HepG2 (cell line): ENCODE data around the gene TMEM114. TPM values are rescaled to one million over a fixed set of nuclear protein-coding genes. Genes with fewer than 3 reads are reported as not detected.

Experiments
- CEBPB ChIP-seq: IDR thresholded peaks from 2 replicates; pipeline ENCODE4 v1.6.1; 2011; ENCODE audit warnings: low read depth, low read length, improper control_type of control experiment, borderline replicate concordance
- CHCHD3 ChIP-seq: sonication (generic); formaldehyde crosslinking; IDR thresholded peaks from 2 replicates; pipeline ENCODE4 v1.8.0; 2022; ENCODE audit warnings: mild to moderate bottlenecking, missing genetic modification reagents, moderate library complexity
- EEA1 ChIP-seq: sonication (generic); formaldehyde crosslinking; IDR thresholded peaks from 2 replicates; pipeline ENCODE4 v1.5.1; 2020; ENCODE audit warnings: mild to moderate bottlenecking, missing genetic modification reagents, borderline replicate concordance
- ELF3 ChIP-seq: IDR thresholded peaks from 2 replicates; pipeline ENCODE4 v1.6.1; 2016; ENCODE audit warnings: missing genetic modification reagents, missing compliant biosample characterization
- FOXA3 ChIP-seq: IDR thresholded peaks from 2 replicates; pipeline ENCODE4 v1.6.1; 2016; ENCODE audit warnings: missing genetic modification reagents, missing compliant biosample characterization
- MBD4 ChIP-seq: IDR thresholded peaks from 2 replicates; pipeline ENCODE4 v1.6.1; 2012; ENCODE audit warnings: low read length, inconsistent platforms, borderline replicate concordance
- PTBP1 ChIP-seq: fragments of 200-400 bp; formaldehyde crosslinking; IDR thresholded peaks from 2 replicates; pipeline ENCODE4 v1.6.1; 2018; ENCODE audit warnings: low read length, low read depth; ENCODE audit not compliant: poor library complexity, severe bottlenecking
- SAP130 ChIP-seq: IDR thresholded peaks from 2 replicates; pipeline ENCODE4 v1.6.1; 2016; ENCODE audit warnings: low read depth
- TBX3 ChIP-seq: fragments of 450-650 bp; IDR thresholded peaks from 2 replicates; pipeline ENCODE4 v1.6.1; 2017; ENCODE audit warnings: antibody characterized with exemption, mild to moderate bottlenecking, inconsistent platforms, borderline replicate concordance
- polyA plus RNA-seq, 8 experiments: library from polyadenylated mRNA; depleted of rRNA in 3 of 8; stranded (reverse) in 7 of 8; unstranded in 1 of 8; fragments of >200 nt; fragmentation: Illumina TruSeq in 4 of 8; extraction: Trizol in 4 of 8; gene quantifications; 2 replicates each; pipeline versions ENCODE4 v1.2.1 to v1.2.3, GENCODE V29; 2011 to 2016; ENCODE audit warnings: low read depth in 4 of 8, missing spikeins in 1 of 8, mixed read lengths in 1 of 8; ENCODE audit not compliant: insufficient read depth in 1 of 8
- total RNA-seq, 5 experiments: library from RNA; depleted of rRNA; stranded (reverse); fragments of >200 nt; fragmentation: Illumina TruSeq; extraction: Trizol; gene quantifications; 2 replicates each; pipeline ENCODE4 v1.2.3, GENCODE V29; 2016; ENCODE audit warnings: low read depth in 1 of 5
- TF ChIP-seq, protein P1 (sequence below): sonication (generic); formaldehyde crosslinking; IDR thresholded peaks from 2 replicates; pipeline ENCODE4 v1.4.0; 2020; ENCODE audit warnings: missing genetic modification reagents
- TF ChIP-seq, protein P2 (sequence below): sonication (generic); formaldehyde crosslinking; IDR thresholded peaks from 2 replicates; pipeline ENCODE4 v1.9.0; 2022; ENCODE audit warnings: missing genetic modification reagents, mild to moderate bottlenecking, borderline replicate concordance
- TF ChIP-seq, protein P3 (sequence below): sonication (generic); formaldehyde crosslinking; IDR thresholded peaks from 2 replicates; pipeline ENCODE4 v1.4.0; 2020; ENCODE audit warnings: mild to moderate bottlenecking, missing genetic modification reagents
- TF ChIP-seq, protein P4 (sequence below): IDR thresholded peaks from 2 replicates; pipeline ENCODE4 v1.6.1; 2016; ENCODE audit warnings: low read depth
- TF ChIP-seq, protein P5 (sequence below): sonication (generic); formaldehyde crosslinking; IDR thresholded peaks from 2 replicates; pipeline ENCODE4 v1.4.0; 2020; ENCODE audit warnings: missing genetic modification reagents, borderline replicate concordance
- TF ChIP-seq, protein P6 (sequence below): sonication (generic); formaldehyde crosslinking; IDR thresholded peaks from 2 replicates; pipeline ENCODE4 v1.4.0; 2020; ENCODE audit warnings: missing genetic modification reagents, mild to moderate bottlenecking, borderline replicate concordance

The TMEM114 gene
- total and polyA plus RNA-seq, 2 of the 13 experiments (the other 11 are each of a cell fraction or from before 2014, with no cell fraction given), result not detected

DNA sequence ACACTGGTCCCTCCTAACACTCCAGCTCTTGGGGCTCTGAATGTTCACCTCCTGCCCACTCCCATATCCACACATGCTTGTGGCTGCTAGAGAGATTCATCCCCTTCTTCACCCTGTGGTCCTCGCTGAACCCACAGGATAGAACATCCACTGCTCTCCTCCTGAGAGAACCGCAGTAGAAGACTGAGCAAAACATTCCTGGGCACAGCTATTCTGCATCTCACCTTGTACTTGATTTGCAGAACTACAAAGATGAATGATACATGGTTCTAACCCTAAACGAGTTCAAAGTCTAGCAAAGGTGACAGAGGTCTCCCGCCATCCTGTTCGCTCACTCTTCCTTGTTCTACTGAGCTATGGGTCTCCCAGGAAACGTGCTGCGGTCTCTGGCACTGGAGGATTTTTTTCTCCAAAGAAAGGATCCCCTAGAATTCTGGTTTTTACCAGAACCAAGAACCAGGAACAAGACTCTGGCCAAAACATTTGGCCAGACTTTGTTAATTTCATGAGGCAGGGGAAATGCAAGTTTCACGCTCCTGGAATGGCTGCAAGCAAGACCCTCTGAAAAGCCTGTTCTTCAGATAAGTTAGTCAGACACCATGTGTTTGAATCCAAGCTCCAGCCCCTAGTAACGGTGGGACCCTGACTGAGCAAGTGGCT lies 39.5 kb downstream of the TMEM114 start (continued):
- TF ChIP-seq, protein P1, sequence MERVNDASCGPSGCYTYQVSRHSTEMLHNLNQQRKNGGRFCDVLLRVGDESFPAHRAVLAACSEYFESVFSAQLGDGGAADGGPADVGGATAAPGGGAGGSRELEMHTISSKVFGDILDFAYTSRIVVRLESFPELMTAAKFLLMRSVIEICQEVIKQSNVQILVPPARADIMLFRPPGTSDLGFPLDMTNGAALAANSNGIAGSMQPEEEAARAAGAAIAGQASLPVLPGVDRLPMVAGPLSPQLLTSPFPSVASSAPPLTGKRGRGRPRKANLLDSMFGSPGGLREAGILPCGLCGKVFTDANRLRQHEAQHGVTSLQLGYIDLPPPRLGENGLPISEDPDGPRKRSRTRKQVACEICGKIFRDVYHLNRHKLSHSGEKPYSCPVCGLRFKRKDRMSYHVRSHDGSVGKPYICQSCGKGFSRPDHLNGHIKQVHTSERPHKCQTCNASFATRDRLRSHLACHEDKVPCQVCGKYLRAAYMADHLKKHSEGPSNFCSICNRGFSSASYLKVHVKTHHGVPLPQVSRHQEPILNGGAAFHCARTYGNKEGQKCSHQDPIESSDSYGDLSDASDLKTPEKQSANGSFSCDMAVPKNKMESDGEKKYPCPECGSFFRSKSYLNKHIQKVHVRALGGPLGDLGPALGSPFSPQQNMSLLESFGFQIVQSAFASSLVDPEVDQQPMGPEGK (CRISPR knock-in tag), result 0 out of 2 replicates have a peak, but pooled peaks have one; percentile 8
- TF ChIP-seq, protein P2, sequence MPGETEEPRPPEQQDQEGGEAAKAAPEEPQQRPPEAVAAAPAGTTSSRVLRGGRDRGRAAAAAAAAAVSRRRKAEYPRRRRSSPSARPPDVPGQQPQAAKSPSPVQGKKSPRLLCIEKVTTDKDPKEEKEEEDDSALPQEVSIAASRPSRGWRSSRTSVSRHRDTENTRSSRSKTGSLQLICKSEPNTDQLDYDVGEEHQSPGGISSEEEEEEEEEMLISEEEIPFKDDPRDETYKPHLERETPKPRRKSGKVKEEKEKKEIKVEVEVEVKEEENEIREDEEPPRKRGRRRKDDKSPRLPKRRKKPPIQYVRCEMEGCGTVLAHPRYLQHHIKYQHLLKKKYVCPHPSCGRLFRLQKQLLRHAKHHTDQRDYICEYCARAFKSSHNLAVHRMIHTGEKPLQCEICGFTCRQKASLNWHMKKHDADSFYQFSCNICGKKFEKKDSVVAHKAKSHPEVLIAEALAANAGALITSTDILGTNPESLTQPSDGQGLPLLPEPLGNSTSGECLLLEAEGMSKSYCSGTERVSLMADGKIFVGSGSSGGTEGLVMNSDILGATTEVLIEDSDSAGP (CRISPR knock-in tag), result no peak
- TF ChIP-seq CHCHD3 (peak; percentile 74; the same call in 1 of the 2 replicates), PTBP1 (no peak), ELF3 (peak; percentile 96), TBX3 (no peak), EEA1 (CRISPR knock-in tag) (peak; percentile 61; the same call in 1 of the 2 replicates), CEBPB (no peak), SAP130 (peak; percentile 50; the same call in 1 of the 2 replicates), MBD4 (no peak), FOXA3 (CRISPR knock-in tag) (peak; percentile 66)
- TF ChIP-seq, protein P3, sequence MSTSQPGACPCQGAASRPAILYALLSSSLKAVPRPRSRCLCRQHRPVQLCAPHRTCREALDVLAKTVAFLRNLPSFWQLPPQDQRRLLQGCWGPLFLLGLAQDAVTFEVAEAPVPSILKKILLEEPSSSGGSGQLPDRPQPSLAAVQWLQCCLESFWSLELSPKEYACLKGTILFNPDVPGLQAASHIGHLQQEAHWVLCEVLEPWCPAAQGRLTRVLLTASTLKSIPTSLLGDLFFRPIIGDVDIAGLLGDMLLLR (CRISPR knock-in tag), result 0 out of 2 replicates have a peak, but pooled peaks have one; percentile 14
- TF ChIP-seq, protein P4, sequence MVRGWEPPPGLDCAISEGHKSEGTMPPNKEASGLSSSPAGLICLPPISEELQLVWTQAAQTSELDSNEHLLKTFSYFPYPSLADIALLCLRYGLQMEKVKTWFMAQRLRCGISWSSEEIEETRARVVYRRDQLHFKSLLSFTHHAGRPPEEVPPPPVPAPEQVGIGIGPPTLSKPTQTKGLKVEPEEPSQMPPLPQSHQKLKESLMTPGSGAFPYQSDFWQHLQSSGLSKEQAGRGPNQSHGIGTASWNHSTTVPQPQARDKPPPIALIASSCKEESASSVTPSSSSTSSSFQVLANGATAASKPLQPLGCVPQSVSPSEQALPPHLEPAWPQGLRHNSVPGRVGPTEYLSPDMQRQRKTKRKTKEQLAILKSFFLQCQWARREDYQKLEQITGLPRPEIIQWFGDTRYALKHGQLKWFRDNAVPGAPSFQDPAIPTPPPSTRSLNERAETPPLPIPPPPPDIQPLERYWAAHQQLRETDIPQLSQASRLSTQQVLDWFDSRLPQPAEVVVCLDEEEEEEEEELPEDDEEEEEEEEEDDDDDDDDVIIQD (CRISPR knock-in tag), result peak; percentile 57
- TF ChIP-seq, protein P5, sequence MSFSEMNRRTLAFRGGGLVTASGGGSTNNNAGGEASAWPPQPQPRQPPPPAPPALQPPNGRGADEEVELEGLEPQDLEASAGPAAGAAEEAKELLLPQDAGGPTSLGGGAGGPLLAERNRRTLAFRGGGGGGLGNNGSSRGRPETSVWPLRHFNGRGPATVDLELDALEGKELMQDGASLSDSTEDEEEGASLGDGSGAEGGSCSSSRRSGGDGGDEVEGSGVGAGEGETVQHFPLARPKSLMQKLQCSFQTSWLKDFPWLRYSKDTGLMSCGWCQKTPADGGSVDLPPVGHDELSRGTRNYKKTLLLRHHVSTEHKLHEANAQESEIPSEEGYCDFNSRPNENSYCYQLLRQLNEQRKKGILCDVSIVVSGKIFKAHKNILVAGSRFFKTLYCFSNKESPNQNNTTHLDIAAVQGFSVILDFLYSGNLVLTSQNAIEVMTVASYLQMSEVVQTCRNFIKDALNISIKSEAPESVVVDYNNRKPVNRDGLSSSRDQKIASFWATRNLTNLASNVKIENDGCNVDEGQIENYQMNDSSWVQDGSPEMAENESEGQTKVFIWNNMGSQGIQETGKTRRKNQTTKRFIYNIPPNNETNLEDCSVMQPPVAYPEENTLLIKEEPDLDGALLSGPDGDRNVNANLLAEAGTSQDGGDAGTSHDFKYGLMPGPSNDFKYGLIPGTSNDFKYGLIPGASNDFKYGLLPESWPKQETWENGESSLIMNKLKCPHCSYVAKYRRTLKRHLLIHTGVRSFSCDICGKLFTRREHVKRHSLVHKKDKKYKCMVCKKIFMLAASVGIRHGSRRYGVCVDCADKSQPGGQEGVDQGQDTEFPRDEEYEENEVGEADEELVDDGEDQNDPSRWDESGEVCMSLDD (CRISPR knock-in tag), result 0 out of 2 replicates have a peak, but pooled peaks have one; percentile 19
- TF ChIP-seq, protein P6, sequence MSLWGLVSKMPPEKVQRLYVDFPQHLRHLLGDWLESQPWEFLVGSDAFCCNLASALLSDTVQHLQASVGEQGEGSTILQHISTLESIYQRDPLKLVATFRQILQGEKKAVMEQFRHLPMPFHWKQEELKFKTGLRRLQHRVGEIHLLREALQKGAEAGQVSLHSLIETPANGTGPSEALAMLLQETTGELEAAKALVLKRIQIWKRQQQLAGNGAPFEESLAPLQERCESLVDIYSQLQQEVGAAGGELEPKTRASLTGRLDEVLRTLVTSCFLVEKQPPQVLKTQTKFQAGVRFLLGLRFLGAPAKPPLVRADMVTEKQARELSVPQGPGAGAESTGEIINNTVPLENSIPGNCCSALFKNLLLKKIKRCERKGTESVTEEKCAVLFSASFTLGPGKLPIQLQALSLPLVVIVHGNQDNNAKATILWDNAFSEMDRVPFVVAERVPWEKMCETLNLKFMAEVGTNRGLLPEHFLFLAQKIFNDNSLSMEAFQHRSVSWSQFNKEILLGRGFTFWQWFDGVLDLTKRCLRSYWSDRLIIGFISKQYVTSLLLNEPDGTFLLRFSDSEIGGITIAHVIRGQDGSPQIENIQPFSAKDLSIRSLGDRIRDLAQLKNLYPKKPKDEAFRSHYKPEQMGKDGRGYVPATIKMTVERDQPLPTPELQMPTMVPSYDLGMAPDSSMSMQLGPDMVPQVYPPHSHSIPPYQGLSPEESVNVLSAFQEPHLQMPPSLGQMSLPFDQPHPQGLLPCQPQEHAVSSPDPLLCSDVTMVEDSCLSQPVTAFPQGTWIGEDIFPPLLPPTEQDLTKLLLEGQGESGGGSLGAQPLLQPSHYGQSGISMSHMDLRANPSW (CRISPR knock-in tag), result 0 out of 2 replicates have a peak, but pooled peaks have one; percentile 17
